GF-D8 (cell line): ENCODE measurements around the gene C5orf52.
"Not testable (repeated sequence)": the region's sequence is repeated elsewhere in the genome, so short reads cannot be mapped to it uniquely, and the experiment has no call there.

Experiments
- DNase-seq: peaks from one replicate; lab custom pipeline; 2025; lab: John Stamatoyannopoulos, UW

C5orf52 gene

DNA sequence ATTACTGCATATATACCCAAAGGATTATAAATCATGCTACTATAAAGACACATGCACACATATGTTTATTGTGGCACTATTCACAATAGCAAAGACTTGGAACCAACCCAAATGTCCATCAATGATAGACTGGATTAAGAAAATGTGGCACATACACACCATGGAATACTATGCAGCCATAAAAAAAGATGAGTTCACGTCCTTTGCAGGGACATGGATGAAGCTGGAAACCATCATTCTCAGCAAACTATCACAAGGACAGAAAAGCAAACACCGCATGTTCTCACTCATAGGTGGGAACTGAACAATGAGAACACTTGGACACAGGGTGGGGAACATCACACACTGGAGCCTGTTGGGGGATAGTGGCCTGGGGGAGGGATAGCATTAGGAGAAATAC lies 55.3 kb downstream of the C5orf52 start:
- DNase-seq, result not testable (repeated sequence)

DNA sequence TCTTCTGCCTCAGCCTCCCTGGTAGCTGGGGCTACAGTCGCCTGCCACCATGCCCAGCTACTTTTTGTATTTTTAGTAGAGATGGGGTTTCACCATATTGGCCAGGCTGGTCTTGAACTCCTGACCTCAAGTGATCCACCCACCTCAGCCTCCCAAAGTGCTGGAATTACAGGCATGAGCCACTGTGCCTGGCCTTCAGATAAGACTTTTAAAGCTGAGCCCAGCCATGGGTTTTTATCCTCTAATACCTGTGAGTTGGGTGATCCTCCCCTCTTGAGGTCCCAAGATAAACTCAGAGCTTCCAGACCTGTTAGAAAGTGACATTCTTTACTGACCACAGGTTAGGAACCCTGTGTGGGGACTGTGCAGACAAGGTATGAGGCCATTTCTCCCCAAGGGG lies 56.5 kb downstream of the C5orf52 start:
- DNase-seq, result not testable (repeated sequence)
